Stimulated activated CD8-positive, alpha-beta memory T cell treated with anti-CD3 and anti-CD28 coated beads, Interleukin-7, amount 100 ng/mL, for 24 hours (primary cell): ENCODE data around the gene PRAC1.

ENCODE experiments used
- DNase-seq: peaks from one replicate; pipeline ENCODE4 v3.0.0-alpha.2; 2020; ENCODE audit warnings: low read depth

Gene PRAC1

GRCh38 chr17:48747445-48748363, 25.4 kb upstream of the PRAC1 start:
- no peak for DNase-seq

DNA sequence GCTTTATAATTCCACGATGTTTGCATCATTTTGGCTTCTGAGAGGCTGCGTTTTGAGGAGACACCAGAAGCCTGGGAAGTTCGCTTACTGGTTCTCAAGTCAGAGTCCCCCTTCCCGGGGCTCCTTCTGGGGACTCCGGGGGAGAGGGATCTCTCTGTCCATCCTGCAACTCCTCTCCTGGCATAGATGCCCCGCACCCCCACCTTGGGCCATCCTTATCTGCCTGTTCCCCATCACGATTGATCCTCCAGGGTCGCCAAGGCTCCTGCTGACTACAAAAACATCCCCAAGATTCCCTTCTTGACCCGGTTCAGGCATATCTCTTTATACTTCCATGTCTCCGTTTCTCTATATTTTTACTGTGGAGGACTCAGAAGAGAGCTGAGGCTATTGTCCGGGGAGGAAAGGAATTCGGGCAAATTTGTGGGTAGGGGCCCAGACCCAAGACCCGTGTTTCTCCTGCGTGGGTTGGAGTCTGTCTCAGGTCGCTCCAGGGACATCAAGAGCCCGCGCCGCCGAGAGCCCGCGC, 24.7 kb upstream of the PRAC1 start:
- no peak for DNase-seq

GRCh38 chr17:48745381-48746275, 23.3 kb upstream of the PRAC1 start:
- no peak for DNase-seq

GRCh38 chr17:48740537-48740936, 18.2 kb upstream of the PRAC1 start:
- no peak for DNase-seq

- DNase-seq = no peak
Measured at GRCh38 chr17:48738803-48739526, 16.6 kb upstream of the PRAC1 start.

DNA sequence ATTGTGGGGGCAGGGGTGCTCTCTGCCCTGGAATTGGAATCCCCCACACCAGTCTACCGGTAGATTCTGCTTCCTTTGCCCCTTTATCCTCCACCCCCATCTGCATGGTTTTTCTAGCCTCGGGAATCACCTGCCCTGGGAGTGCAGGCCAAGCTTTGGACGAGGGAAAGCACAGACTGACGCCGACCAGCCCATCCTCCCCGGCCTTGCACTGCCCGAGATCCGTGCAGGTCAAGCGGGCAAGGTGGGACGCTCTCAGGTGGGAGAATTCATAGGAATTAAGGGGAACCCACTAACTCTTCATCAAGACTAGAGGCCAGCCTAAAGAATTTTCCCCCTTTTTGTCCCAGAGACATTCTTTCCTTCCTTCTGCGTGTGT, 16.1 kb upstream of the PRAC1 start:
- DNase-seq = no peak

- DNase-seq = no peak
Measured at GRCh38 chr17:48737330-48738043, 15.2 kb upstream of the PRAC1 start.

DNA sequence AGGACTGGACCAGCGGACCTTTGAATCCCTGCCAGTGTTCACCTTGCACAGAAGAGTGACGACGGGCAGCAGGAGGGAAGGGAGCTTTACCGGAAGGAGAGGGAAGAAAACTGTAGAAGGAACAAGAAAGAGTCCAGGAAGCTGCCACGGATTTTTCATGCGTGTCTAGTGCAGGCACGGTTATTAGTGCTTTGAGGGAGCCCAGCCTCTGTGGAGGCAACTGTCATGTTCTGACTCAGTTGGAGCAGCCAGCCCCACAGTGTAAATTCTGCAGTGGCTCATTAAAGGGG, 12.7 kb upstream of the PRAC1 start:
- no peak for DNase-seq

GRCh38 chr17:48734333-48735061, 12.2 kb upstream of the PRAC1 start:
- no peak for DNase-seq

DNA sequence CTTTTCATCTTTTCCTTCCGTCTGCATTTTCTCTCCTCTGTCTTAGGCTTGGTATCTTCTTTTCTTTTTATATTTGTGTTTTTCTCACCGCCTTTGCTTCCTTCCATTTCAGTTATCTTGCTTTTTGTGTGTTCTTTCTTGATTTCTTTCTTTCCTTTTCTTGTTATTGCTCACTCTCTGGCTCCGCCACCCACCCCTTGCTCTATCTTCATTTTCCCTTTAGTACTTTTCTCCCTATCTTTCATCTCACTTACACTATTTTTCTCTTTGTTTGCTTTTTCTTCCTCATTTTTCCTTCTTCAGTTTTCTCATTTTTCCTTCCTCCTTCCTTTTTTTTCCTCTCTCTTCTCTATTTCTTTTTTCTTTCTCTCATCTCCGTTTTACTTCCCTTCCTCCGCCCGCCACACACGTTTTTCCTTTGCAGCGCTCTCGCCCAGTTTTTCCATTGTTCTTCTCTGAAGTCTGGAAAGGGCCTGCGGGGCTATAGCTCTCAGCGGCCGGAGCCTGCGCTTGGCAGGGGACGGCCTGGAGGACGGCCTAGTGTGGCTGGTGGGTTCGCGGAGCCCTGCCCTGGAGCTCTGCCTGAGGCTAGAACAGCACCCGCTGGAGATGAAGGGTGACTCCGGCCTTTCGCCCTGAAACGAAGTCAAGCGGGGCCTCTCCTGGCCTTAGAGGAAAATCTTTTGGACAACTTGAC, 11.5 kb upstream of the PRAC1 start:
- no peak for DNase-seq

GRCh38 chr17:48732688-48733629, 10.6 kb upstream of the PRAC1 start:
- DNase-seq = no peak

GRCh38 chr17:48731355-48731754, 9.0 kb upstream of the PRAC1 start:
- DNase-seq = no peak

- no peak for DNase-seq
Measured at GRCh38 chr17:48730240-48730550, 7.9 kb upstream of the PRAC1 start.

DNA sequence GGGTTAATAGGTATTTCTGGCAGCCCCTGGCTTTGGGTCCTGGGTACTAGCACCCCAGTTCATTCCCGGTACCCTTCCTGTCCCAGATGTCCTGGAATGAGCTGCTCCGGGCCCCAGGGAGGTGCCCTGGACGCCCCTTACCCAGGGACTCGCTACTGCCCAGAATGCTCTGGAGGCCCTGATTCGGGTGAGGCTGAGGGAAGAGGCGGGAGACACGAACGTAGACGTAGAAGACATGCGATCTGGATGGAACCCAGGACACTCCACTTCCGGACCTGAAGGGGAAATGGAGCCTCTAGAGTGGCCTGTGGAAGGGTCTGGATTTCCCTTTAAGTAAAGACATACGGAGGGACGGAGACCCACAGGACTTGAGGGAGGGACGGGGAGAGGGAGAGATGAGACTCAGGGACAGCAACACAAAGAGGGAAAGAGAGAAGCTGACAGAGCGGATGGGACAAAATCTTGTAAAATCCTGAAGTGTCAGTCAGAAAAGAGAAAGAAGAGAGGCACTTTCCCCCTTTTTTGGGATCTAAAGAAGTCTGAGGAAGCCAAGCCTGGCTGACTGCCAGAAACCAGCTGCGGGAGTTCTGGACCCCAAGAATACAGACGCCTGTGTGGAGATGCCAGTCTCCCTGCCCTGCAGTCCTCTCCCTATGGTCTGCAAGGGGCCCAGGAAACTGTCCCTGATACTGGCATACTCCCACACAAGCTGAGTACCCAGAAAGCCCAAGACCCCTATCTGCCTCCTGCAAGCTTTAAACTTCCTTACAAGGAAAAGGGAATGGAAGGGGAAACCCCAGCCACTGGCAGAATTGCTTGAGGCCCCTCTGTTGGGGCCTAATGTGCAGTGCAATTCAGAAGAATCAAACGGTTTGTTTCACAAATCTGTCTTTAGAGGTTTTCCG, 7.3 kb upstream of the PRAC1 start:
- DNase-seq = no peak

GRCh38 chr17:48728232-48729231, 6.2 kb upstream of the PRAC1 start, which contains the start of gene HOXB13:
HOXB13 (minus strand) TSS chr17:48728750; CDS start chr17:48728593, 157 bp downstream.
- DNase-seq = no peak

GRCh38 chr17:48727415-48728175, 5.3 kb upstream of the PRAC1 start:
- no peak for DNase-seq
